GM12864 (cell line): ENCODE data around the gene TWSG1.
"Not testable (repeated sequence)": the region's sequence is repeated elsewhere in the genome, so short reads cannot be mapped to it uniquely, and the experiment has no call there.

Experiments
- DNase-seq: peaks from one replicate; pipeline ENCODE4 v3.0.0-alpha.2; 2011; ENCODE audit warnings: low read depth
- H3K4me3 ChIP-seq: 2 replicates; pipeline ENCODE4 v1.5.1; 2011; ENCODE audit warnings: mild to moderate bottlenecking, low read depth, low read length, control low read depth
- TF ChIP-seq, protein P1 (sequence below): IDR thresholded peaks from 2 replicates; pipeline ENCODE4 v1.5.1; 2011; ENCODE audit warnings: low read depth, mild to moderate bottlenecking, moderate library complexity, low read length, control low read depth, inconsistent platforms; ENCODE audit errors: missing control alignments

TWSG1 gene

DNA sequence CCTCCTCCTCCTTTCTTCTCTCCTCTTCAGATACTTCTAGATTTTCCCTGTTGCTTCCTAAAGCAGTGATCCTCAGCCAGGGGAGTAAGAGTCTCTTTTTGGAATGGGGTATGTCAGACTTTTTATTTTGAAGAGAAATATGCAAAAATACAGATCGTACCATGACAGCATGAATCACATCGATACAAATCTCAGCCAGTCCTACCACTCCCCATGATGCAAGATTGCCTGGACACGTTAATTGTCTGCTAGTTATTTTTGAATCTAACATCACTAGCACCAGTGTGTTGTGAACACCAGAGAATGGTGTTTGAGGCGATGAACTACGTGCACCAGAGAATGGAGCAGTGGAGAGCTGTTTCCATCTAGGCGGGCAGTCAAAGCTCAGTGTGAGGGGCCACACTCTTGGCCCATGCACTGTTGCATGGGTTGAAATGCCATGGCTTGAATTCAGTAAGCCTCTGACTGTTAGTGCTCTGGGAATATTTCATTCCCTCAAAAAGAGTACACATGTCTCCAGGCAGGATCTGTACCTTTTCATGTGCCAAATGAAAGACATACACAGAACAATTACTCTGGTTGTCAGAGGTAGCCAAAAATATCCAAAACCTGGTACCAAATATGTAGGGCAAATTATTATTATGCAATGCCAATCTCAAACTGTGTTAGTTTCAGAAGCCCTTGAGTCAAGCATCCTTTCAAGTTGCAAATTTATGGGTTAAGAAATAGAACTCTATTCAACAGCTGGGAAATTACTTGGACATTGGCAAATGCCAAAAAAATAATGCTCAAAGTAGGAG lies 94.5 kb downstream of the TWSG1 start:
- DNase-seq: no peak
- TF ChIP-seq, protein P1, sequence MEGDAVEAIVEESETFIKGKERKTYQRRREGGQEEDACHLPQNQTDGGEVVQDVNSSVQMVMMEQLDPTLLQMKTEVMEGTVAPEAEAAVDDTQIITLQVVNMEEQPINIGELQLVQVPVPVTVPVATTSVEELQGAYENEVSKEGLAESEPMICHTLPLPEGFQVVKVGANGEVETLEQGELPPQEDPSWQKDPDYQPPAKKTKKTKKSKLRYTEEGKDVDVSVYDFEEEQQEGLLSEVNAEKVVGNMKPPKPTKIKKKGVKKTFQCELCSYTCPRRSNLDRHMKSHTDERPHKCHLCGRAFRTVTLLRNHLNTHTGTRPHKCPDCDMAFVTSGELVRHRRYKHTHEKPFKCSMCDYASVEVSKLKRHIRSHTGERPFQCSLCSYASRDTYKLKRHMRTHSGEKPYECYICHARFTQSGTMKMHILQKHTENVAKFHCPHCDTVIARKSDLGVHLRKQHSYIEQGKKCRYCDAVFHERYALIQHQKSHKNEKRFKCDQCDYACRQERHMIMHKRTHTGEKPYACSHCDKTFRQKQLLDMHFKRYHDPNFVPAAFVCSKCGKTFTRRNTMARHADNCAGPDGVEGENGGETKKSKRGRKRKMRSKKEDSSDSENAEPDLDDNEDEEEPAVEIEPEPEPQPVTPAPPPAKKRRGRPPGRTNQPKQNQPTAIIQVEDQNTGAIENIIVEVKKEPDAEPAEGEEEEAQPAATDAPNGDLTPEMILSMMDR: no peak

GRCh38 chr18:9429662-9429993 lies 95.1 kb downstream of the TWSG1 start:
- no peak overlapping the region for H3K4me3 ChIP-seq
- TF ChIP-seq, protein P1: no peak
- no peak for DNase-seq

More for the DNA sequence above, 94.5 kb downstream of the TWSG1 start:
- no peak overlapping the region for H3K4me3 ChIP-seq

GRCh38 chr18:9430315-9430714 lies 95.7 kb downstream of the TWSG1 start:
- DNase-seq, H3K4me3 ChIP-seq: not testable (repeated sequence)

GRCh38 chr18:9431296-9431695 lies 96.7 kb downstream of the TWSG1 start:
- DNase-seq: no peak
- TF ChIP-seq, protein P1: no peak
- no peak overlapping the region for H3K4me3 ChIP-seq

- not testable (repeated sequence) for DNase-seq, H3K4me3 ChIP-seq
Measured at GRCh38 chr18:9433122-9433521, 98.5 kb downstream of the TWSG1 start.

DNA sequence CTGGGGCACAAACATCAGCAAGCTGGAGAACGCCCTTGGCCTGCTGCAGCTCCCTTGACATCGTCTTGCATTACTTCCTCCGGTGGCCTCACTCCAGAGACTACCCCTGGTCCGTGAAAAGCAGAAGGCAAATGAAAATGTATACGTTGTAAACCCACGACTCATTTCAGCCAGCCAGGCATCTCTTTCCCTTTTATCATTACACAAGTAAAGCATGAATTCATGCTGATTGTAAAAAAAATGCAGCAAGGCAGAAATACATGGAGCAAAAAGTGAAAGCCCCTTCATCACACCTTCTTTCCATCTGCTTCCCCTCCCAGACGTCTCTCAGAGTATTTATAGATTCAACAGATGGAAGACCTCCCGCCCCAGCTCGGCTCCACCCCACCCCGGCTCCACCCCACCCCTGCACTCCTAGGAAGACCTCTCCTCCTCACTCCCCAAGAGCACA lies 99.1 kb downstream of the TWSG1 start:
- no peak overlapping the region for H3K4me3 ChIP-seq
- TF ChIP-seq, protein P1: no peak
- no peak for DNase-seq

GRCh38 chr18:9434122-9434701 lies 99.6 kb downstream of the TWSG1 start:
- H3K4me3 ChIP-seq: no peak overlapping the region
- no peak for DNase-seq
- TF ChIP-seq, protein P1: no peak

DNA sequence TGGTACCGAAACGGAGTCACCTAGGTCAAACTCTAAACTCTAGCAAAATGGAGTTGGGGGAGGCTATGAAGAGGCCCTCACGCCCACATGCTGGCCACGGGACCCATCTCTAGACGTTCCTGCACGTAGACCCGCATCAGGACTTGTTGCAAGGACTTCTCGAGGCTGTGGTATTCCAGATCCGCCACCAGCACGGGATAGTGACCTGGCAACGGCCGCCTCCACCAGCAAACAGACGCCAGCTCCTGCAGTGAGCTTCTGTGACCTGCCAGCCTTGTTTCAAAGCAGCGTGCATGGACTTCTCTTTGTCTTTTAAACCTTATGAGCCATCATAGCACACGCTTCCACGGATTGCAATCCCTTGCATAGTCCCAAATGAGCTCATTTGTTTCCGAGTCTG lies 100.5 kb downstream of the TWSG1 start:
- TF ChIP-seq, protein P1: no peak
- no peak overlapping the region for H3K4me3 ChIP-seq
- no peak for DNase-seq
